ENCODE results near the gene NXN.
"Not testable (repeated sequence)": the region's sequence is repeated elsewhere in the genome, so short reads cannot be mapped to it uniquely, and the experiment has no call there.

The NXN gene

DNA sequence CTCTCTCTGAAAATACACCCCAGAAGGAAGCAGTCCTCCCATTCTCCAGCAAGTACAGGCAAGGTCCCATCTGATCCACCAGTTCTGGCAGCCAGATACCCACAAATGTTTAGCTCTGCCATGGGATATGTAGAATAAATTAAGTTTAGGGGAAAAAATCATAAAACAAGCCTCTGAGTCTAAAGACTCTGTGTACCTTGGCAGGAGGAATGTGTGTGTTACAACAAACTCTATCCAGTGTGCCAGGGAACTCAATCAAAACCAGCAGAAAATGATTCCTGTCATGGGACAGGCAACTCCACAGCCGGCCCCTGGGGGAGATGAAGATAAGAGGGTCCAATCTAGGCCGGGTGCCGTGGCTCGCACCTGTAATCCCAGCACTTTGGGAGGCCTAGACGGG is 124.0 kb downstream of the NXN start:
- DNase-seq, result no peak

DNA sequence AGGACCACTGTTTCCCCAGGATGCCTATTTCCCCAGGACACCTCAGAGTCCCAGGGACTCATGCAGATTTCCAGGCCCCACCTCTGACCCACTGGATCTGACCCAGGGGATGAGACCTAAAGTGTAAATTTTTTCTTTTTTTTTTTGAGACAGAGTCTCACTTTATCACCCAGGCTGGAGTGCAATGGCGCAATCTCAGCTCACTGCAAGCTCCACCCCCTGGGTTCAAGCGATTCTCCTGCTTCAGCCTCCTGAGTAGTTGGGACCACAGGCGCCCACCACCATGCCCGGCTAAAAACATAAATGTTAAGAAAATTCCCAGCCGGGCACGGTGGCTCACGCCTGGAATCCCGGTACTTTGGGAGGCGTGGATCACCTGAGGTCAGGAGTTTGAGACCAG is 126.7 kb downstream of the NXN start:
- not testable (repeated sequence) for DNase-seq

DNA sequence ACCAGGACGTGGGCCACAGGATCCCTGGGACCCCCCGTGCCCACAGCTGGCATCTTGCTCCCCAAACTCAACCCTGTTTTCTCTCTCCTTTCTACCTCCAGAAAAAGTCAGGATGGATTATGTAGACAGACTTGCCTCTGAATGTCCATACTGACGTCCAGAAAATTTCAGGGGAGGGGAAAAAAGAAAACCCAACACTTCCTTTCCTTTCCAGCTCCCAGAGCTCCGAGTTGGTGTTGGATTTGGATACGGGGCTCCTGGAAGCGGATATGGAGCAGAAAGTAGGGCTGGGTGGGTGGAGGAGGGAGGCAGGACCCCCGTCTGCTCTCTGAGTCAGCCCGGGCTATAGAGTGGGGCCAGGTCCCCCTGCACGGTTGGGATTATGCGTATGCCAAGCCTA is 127.2 kb downstream of the NXN start:
- no peak for DNase-seq

DNA sequence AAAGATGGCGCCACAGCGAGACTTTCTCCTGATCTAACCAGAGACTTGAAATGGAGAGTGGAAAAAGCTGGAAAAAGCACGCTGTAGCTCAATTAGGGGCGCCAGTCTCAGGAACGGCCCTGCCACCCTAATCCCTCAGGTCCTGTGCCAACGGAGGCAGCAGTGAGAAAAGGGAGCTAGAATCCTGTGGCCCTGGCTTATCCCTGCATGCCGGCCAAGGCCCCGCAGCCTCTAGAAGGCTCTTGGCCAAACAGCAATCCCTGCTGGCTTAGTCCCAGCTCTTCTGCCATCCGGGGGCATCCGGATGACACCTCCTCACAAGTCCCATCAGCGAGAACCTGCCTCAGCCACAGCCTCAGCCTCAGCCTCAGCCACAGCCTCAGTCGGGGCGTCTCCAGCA is 127.7 kb downstream of the NXN start:
- DNase-seq, result no peak

DNA sequence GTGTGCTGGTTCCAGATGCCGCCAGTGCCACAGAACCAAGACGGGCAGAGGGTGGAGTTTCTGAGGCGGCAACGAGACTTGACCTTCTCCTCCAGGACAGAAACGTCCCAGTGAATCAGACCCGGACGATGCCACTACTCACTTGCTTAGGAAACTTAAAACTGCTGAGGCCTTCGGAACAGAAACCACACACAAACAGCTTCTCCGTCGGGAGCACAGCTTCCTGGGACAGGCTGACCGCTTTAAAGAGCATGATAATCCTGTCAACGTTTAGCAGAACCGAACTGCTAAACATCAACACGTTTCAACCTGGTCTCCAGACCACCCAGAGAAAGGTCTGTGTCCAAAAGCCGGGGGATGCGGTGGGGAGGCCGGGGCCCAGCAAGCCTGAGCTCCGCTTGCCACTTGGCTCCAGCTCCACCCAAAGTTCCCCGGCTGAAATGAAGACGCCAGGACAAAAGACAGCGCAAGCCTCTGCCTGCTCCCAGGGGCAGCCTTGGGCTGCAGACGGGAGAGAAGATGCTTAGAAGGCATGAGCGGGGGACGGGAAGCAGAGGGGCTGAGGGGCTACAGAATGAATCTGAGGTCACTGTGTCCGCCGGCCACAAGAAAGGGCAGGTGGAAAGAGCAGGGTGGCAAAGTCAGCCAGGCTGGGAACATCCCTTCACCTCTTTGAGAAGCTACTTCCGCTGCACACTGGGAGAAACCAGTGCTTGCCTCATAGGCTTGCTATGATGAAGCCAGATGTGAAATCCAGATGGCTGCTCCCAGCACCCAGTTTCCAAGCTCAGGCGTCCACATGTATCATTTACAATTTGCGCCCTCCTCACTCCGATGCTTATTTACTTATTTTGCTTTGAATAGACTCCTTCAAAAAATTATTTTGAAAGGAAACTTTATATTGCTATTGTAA is 128.5 kb downstream of the NXN start:
- DNase-seq, result no peak

DNA sequence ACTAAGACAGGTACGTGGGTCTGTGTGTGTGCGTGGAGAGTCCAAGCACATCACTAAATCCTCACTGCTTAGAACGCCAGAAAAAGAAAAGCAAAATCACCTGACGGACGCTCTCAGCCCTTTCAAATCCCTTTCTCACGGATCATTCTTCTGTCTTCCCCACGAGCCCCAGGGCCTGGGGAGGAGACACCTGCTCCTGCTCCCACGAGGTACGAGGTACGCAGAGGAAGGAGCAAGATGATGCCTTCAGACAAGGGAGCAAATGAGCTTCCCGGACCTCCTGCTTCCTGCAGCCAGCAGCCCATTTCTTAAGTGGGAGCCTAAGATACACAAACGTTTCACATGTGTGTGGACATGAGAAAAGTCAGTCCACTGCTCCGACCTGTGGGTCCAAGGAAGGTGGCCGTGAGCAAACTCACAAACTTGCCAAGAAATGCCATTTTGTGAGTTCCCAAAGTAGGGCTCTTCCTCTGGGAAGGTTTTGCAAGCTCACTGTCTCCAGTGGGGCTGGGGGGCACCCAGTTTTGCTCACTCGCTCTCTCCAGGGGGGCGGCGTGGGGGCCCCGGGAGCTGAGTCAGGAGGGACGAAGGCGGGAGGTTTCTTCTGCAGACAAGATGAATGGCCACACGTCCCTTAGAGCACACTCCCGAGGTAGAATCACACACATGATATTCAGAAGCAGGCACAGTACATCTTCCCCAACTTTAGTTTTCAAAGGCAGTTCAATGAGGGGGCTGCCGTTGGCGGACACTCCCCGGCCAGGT is 129.3 kb downstream of the NXN start:
- no peak for DNase-seq

DNA sequence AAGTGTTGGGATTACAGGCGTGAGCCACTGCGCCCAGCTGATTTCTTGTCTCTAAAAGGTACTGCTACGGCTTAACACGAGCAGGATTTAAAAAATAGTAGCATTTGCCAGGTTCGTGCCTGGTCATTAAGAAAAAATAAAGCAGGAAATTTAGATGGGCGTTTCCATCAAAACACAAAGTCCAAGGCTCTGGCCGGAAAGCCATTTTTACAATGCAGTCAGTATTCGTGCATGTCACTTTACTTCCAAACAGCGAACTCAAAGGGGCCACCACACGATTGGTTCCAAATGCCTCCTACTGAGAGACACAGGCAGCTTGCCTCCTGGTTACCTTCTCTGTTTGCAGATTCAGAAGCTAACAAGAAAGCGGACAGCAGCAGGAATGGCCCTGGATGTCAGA is 131.2 kb downstream of the NXN start:
- DNase-seq, result no peak

DNA sequence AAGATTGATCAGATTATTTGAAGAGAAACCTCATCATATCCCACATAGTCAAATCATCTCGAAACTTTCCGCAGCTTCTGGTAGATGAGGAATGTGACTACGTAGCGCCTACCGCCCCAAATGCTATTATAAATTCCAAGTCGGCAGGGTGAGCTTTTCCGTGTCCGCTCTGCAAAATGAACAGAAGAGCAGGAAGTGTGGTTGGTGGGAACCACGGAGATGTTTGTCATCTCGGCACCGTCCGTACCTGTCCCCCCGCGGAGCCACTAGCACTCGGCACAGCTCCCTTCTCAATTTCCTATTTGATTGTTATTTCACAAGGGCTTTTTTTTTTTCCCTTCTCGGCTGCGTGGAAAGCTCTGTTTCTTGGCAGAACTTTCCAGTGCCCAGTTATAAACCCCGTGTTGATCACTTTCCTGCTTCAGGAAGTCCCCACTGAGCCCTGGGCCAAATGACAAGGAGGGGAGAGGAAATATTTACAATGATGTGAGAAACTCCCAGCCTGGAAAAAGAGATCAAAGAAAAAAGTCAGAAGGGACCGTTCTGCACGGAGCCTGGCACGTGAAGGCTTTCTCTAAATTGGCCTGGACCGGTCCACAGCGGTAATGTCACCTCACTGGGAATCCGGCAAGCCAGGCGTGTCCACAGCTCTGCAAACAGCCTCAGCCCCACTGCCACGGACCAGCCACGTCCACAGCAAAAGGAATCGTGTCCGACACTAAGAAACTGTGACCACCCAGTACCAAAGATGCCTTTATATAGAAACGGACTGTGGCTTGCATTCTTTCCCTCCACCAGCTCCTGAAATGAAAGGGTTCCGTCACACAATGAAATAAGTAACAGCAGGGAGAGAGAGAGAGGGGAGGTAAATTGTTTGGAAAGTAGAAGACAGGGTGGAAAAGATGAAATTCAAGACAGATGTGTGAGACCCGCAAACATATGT is 132.4 kb downstream of the NXN start:
- peak; percentile 24 for DNase-seq

DNA sequence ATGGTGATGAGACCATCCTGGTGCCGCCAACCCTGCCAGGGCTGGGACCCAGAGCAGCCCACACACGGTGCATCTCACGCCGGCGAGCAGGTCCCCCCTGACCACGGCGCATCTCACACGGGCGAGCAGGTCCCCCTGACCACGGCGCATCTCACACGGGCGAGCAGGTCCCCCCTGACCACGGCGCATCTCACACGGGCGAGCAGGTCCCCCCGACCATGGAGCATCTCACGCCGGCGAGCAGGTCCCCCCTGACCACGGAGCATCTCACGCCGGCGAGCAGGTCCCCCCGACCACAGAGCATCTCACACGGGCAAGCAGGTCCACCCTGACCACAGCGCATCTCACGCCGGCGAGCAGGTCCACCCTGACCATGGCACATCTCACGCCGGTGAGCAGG is 138.3 kb downstream of the NXN start:
- DNase-seq, result no peak

DNA sequence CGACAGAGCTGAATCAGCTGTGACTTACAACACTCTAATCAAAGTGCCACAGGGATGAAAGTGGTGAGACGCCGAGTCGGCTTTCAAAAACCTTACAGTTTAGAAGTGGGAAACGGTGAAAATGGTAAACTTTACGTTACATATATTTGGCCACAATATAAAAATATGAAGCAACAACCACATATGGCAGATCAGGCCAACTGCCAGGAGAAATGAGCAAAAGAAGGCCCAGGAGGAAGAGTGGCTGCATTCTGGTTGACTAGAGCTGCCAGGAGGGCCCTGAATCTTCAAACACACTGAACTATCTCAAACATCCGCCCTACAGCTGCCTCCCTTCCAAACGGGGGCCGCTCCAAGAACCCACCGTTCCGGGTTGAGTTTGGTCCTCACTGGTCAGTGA is 141.1 kb downstream of the NXN start:
- DNase-seq, result no peak

DNA sequence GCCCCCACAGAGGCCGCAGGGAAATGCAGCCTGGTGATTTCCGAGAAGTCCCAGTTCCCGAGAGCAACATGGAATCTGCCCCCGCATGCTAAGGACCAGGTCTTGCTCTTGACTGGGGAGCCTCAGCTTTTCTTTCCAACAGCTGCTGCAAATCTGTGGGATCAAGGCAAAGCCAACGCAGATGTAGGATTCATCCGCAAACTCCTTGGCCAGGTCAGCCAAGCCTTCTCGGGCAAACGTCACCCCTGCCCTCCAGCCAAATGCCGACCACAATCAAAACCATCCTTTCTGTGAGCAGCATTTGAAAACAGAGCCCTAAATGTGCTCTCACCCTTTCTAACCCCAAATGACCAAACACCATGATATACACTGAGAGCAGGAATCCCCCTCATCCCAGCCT is 143.4 kb downstream of the NXN start:
- no peak for DNase-seq

DNA sequence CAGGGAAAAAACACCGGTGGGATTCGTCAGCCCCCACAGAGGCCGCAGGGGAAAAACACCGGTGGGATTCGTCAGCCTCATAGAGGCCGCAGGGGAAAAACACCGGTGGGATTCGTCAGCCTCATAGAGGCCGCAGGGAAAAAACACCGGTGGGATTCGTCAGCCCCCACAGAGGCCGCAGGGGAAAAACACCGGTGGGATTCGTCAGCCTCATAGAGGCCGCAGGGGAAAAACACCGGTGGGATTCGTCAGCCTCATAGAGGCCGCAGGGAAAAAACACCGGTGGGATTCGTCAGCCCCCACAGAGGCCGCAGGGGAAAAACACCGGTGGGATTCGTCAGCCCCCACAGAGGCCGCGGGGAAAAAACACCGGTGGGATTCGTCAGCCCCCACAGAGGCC is 143.9 kb downstream of the NXN start:
- not testable (repeated sequence) for DNase-seq

DNA sequence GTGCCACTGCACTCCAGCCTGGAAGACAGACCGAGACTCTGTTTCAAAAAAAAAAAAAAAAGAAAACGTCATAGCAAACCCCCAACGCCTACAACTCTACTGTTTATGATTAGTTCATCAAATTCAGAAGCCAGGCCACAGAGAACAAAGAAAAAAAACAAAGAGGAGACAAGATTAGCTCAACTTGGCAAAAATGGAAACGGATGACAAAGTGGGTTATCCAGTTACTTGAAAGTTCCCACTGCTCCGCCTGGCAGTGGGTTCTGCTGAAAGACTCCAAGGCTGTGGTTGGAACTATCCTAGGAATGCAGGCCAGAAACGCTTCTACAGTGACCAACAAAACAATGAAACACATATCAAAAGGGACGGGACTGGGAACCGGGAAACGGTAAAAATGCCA is 144.3 kb downstream of the NXN start:
- DNase-seq, result no peak

DNA sequence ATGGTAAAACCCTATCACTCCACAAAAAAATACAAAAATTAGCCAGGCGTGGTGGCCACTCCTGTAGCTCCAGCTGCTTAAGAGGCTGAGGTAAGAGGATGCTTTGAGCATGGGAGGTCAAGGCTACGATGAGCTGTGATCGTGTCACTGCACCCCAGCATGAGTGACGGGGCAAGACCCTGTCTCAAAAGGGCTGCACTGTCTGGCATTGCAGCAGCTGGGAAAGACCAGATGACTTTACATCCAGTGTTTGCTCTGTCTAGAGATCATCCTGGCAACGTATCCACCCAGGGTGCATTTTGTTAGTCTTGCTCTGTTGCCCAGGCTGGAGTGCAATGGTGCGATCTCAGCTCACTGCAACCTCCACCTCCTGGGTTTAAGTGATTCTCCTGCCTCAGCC is 145.4 kb downstream of the NXN start:
- DNase-seq, result no peak

DNA sequence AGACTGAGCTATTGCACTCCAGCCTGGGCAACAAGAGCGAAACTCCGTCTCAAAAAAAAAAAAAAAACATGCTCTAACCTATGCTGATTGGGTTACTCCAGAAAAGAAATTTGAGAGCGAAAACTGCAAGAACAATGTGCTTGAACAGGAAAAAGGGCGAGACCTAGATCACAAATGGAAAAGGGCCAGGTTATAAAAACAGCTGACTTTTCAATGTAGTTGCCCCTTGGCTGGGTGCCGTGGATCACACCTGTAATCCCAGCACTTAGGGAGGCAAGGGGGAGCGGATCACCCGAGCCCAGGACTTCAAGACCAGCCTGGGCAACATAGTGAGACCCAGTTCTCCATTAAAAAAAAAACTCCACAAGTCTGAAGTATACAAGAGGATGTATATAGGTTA is 148.6 kb downstream of the NXN start:
- no peak for DNase-seq

DNA sequence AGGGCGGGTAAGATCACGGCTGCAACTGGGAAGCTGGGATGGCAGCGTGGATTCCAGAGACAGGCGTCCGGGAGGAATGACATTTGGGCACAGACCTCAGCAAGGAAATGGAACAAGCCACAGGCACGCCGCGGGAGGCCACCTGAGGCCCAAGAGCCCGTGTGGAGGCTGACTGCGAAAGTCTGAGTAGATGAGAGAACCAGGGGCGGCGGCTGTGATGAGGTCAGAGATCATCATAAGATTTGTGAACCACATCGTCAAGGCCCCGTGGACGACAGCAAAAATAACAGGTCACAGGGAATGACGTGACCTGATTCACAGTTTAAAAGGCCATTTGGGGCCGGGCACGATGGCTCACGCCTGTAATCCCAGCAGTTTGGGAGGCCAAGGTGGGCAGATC is 149.2 kb downstream of the NXN start:
- no peak for DNase-seq

DNA sequence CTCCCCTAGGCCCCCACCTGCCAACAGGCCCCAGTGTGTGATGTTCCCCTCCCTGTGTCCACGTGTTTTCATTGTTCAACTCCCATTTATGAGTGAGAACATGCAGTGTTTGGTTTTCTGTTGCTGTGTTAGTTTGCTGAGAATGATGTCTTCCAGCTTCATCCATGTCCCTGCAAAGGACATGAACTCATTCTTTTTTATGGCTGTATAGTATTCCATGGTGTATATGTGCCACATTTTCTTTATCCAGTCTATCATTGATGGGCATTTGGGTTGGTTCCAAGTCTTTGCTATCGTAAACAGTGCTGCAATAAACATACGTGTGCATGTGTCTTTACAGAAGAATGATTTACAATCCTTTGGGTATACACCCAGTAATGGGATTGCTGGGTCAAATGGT is 150.0 kb downstream of the NXN start:
- not testable (repeated sequence) for DNase-seq

DNA sequence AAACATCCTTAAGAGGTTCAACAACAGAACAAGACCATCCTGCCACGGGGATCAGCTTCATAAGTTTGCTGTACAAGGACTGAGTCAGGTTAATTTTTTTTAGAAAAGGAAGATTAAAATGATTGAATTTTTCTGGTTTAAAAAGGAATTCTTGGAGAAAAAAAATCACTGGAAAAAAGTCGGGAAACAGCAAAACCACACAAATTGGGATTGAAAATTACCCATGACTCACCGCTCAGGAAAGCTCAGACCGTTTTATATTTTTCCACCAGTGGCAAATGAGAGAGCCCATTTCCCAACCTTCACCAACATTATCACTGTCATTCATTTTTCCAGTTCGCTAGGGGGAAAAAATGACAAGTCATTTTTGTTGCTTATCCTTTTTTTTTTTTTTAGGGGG is 150.8 kb downstream of the NXN start:
- DNase-seq, result no peak

DNA sequence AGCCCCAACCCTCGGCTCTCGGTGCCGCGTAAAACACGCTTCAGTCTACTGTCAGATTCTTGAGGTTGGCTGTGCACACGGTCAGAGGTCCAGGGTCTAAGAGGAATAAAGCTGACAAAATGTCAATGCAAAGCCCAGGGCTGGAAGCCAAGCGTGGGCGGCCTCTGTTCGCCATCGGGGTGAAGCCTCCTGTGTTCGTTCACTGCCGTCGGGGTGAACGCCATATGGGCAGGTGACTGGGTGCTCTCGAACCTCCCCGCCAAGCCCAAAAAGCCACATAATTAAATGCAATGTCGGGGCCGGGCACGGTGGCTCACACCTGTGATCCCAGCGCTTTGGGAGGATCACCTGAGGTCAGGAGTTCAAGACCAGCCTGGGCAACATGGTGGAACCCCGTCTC is 152.8 kb downstream of the NXN start:
- no peak for DNase-seq

DNA sequence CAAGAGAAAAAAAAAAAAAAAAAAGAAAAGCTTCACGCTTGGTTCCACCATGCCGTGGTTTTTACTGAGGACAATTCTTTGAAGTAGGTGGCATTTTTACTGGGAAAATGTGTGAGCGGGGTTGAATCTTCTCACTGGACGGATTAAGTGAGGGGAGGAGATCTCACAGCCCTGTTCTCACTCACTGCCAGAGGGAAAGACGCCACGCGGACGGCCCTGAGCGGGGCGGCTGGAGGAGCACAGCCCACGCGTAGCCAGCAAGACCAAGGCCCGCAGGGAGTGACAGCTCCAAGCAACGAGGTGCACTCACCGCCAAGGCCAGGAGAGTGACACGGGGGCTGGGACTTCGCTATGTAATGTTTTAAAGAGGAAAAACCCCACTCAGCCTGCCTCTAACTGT is 154.4 kb downstream of the NXN start:
- no peak for DNase-seq

DNA sequence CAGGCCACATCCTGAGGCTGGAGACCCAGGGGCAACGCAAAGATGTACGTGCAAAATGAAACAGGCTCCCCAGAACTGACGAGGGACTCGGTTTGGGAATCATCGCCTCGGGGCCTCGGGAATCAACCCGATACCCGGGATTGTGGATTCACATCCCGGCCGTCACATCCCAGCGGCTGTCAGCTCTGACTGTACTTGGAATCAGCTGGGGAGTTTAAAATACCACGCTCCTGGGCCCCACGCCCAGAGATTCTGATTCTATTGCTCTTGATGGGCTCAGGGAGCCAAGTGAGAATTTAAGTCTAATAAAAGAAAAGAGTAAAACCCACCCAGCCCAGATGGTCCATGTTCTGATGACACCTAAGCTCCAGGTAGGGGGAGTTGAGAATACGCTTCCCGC is 155.2 kb downstream of the NXN start:
- DNase-seq, result no peak

DNA sequence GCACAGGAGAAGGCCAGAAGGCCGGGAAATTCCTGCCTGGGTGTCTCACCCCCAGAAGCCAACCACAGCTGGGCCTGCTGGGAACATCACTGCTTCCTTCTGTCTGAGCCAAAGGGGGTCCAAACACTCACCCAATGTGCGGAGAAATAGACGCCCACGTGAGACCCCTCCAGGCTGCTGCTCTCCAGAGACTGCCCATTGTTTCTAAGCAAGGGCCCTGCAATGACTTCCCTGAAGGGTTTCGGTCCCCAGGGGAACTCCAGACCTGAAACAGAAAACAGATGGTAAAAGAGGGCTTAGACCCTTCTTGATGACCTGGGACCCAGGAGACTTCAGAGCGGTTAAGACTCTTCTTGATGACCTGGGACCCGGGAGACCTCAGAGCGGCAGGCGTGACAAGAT is 156.1 kb downstream of the NXN start:
- no peak for DNase-seq

DNA sequence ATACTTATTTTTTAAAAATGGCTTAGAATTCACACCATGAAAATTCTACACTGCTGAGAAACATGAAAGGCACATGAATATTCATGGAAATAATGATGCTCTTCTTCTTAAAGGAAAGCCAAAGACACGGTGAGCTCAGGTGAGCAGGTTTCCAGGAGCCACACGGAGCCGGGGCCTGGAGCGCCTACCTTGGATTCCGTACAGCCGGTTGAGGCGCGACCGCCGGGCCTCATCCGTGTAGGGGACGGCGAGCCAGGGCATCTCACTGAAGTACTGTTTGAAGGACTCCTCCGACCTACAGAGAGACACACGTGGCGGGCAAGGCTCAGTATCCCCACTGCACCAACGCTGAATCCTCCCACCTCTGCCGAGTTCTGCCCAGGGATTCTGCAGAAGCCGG is 160.3 kb downstream of the NXN start:
- no peak for DNase-seq
